ENCODE data around the gene COLQ.

DNA sequence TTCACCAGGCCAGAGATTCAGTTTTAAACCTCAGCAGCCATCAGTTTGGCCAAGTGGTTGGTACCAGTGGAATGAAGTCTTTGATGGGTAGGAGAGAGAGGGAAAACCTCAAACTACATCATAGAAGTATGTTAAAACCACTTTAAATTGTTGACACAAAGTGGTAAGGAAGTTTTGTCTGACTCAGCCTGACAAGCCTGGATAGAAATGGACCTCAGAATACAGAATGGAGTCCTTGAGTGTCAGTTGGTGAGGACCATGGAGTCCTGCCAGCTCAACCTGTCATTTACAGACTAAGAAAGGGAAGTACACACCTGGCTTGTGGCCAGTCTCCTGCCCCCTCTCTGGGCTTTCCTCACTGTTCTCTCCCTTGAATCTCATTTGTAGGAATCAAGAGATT lies 82.0 kb downstream of the COLQ start:
- TF ChIP-seq, protein P1, sequence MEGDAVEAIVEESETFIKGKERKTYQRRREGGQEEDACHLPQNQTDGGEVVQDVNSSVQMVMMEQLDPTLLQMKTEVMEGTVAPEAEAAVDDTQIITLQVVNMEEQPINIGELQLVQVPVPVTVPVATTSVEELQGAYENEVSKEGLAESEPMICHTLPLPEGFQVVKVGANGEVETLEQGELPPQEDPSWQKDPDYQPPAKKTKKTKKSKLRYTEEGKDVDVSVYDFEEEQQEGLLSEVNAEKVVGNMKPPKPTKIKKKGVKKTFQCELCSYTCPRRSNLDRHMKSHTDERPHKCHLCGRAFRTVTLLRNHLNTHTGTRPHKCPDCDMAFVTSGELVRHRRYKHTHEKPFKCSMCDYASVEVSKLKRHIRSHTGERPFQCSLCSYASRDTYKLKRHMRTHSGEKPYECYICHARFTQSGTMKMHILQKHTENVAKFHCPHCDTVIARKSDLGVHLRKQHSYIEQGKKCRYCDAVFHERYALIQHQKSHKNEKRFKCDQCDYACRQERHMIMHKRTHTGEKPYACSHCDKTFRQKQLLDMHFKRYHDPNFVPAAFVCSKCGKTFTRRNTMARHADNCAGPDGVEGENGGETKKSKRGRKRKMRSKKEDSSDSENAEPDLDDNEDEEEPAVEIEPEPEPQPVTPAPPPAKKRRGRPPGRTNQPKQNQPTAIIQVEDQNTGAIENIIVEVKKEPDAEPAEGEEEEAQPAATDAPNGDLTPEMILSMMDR (conservative IDR thresholded peaks at IDR 0.05) = no peak
- no peak for TF ChIP-seq ZFX (IDR thresholded peaks at IDR 0.05)
